ENCODE measurements around the gene ZC3H12A. TPM values are rescaled to one million over a fixed set of nuclear protein-coding genes. Genes with fewer than 3 reads are reported as not detected.
A peak's percentile ranks its signal among the peaks of the same experiment; 100 is the strongest.

Gene ZC3H12A
- total RNA-seq, 1 experiment from 2014 or later = 51.4 TPM

DNA sequence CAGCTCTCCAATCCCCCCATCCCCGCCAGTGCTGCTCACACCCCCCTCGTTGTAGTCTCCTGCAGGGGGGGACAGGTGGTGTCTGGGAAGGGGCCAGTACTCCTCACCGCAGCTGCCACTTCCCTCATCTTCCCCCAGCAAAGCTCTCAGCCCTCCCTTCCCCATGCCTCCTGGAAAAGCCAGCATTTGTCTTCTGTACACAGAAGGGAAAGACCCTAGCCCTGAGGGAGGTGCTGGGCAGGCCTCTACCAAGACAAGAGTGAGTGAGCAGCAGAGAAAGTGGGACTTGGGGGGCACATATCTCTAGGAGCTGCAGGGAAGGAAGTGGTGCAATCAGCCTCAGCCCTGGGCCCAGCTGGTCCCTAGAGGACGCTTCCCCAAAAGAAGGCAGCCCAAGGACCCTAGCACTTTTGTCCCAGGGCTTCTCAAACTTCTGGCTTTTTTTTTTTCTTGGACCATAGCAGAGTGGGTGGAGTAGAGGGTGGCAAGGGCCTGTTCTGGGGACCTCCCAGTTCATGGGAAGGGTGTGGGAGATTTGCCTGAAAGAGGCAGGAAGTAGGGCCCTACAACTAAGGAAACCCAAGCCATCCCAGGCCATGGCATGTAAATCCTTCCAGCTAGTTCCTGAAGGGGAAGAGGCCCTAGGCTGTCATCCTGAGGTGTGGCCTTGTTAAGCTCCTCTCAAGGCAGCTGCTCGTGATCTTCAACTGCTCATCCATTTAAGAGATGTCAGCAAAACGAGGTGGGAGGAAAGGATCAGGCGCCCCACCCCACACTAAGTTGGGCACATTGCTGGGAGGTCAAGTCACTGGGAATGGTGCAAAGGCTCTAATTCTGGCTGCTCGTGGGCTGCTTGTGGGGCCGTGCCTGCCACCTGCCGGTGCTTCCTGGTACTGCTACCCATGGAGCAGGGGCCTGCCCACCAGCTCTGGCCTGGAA is 12.6 kb downstream of the ZC3H12A start:
- DNase-seq (ENCODE audit: unreplicated experiment) = peak; percentile 86
- intact Hi-C loops (cut with micrococcal nuclease) = loop anchor here (1.0 kb wide), 1 partner anchor 32 kb away; no protein-coding TSS in a partner anchor
- peaks cover 72% of the 10 kb centered on the region for H3K36me3 Mint-ChIP-seq (ENCODE audit: insufficient read depth, unreplicated experiment)
- H3K27me3 Mint-ChIP-seq (ENCODE audit: insufficient read depth, unreplicated experiment) = no peaks in the 10 kb centered on the region
- H3K27ac Mint-ChIP-seq (ENCODE audit: low read depth, unreplicated experiment) = peak overlapping the region; percentile 37
- ChIA-PET POLR2A (interaction anchor here (0.6 to 4.7 kb wide), 17 partner anchors 10 to 193 kb away, joined by 3 to 138 read pairs (median 5); partner anchors contain the start of genes MEAF6 and ZC3H12A), CTCF (interaction anchor here (0.6 to 13.0 kb wide), 34 partner anchors 9 to 986 kb away, joined by 3 to 234 read pairs (median 4); partner anchors contain the start of genes MEAF6 and ZC3H12A)
- H3K9me3 Mint-ChIP-seq (ENCODE audit: unreplicated experiment) = no peaks in the 10 kb centered on the region
- TF ChIP-seq, protein P1, sequence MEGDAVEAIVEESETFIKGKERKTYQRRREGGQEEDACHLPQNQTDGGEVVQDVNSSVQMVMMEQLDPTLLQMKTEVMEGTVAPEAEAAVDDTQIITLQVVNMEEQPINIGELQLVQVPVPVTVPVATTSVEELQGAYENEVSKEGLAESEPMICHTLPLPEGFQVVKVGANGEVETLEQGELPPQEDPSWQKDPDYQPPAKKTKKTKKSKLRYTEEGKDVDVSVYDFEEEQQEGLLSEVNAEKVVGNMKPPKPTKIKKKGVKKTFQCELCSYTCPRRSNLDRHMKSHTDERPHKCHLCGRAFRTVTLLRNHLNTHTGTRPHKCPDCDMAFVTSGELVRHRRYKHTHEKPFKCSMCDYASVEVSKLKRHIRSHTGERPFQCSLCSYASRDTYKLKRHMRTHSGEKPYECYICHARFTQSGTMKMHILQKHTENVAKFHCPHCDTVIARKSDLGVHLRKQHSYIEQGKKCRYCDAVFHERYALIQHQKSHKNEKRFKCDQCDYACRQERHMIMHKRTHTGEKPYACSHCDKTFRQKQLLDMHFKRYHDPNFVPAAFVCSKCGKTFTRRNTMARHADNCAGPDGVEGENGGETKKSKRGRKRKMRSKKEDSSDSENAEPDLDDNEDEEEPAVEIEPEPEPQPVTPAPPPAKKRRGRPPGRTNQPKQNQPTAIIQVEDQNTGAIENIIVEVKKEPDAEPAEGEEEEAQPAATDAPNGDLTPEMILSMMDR (IDR thresholded peaks at IDR 0.05; ENCODE audit: unreplicated experiment) = peak; percentile 98
- H3K4me3 Mint-ChIP-seq (ENCODE audit: unreplicated experiment) = no peak overlapping the region
- no TSS peak for BruUV-seq (replicated peaks)
- H3K4me1 Mint-ChIP-seq (ENCODE audit: insufficient read depth, unreplicated experiment) = peaks cover 27% of the 10 kb centered on the region

DNA sequence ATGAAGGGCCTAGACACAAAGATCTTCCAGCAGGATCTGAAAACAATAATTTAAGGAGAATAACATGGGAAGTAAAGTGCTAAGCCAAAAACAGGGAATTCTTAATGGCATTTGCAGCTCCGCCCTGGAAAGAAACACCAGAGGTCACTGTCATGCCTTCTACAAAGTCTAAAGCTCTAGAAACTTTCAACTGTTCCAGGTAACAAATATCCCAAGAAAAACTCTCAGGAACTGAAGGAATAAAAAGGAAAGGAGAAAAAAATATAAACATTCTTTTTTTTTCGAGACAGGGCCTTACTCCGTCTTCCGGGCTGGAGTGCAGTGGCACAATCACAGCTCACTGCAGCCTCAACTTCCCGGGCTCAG is 13.2 kb downstream of the ZC3H12A start:
- DNase-seq (ENCODE audit: unreplicated experiment) = no peak
- Mint-ChIP-seq H3K36me3 (ENCODE audit: insufficient read depth, unreplicated experiment) (peaks cover 69% of the 10 kb centered on the region), H3K9me3 (ENCODE audit: unreplicated experiment) (no peaks in the 10 kb centered on the region), H3K4me3 (ENCODE audit: unreplicated experiment) (no peak overlapping the region), H3K4me1 (ENCODE audit: insufficient read depth, unreplicated experiment) (peaks cover 20% of the 10 kb centered on the region), H3K27me3 (ENCODE audit: insufficient read depth, unreplicated experiment) (no peaks in the 10 kb centered on the region), H3K27ac (ENCODE audit: low read depth, unreplicated experiment) (peak overlapping the region; percentile 37)
- intact Hi-C loops (cut with micrococcal nuclease) = loop anchor here (1.0 kb wide), 1 partner anchor 32 kb away; no protein-coding TSS in a partner anchor
- ChIA-PET CTCF (interaction anchor here (0.6 to 13.0 kb wide), 28 partner anchors 9 to 986 kb away, joined by 3 to 234 read pairs (median 5); partner anchors contain the start of genes MEAF6 and ZC3H12A), POLR2A (interaction anchor here (0.6 to 4.7 kb wide), 12 partner anchors 9 to 49 kb away, joined by 3 to 138 read pairs (median 5); partner anchors contain the start of genes MEAF6 and ZC3H12A)
- no TSS peak for BruUV-seq (replicated peaks)
- TF ChIP-seq, protein P1 (IDR thresholded peaks at IDR 0.05; ENCODE audit: unreplicated experiment) = no peak

DNA sequence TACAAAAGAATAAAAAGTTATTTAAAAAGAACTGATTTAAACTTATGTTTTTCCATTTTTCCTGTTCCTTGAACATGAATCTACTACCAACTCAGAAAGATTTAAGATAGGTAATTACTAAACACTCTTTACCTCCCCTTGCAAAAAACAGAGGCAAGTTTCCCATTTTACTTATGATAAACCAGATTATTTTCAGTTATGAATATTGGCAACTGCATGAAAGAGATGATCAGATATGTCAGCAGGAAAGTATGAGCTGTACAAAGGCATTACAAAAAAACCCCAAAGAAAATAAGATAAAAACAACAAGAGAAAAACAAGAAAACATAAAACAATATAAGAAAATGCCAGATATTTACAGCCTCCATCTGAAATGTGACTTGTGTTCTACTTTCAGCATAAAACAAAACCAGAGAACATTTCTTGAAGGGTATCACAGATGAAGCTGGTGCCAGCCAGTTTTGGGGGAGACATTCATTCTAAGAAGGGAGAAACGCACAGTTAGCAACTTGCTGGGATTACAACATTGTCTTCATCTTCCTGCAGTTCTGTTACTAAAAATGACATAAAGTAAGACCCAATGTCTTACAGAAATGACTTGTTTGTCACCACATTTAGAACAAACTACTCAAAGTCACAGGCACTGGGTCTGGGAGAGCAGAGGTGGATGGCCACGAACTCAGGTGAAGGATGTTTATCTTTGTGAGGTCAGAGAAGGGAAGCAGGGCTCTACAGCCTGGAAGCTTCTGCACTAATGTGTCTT is 19.1 kb downstream of the ZC3H12A start:
- TSS peak; percentile 53 for BruUV-seq (replicated peaks)
- TF ChIP-seq, protein P1 (IDR thresholded peaks at IDR 0.05; ENCODE audit: unreplicated experiment) = no peak
- Mint-ChIP-seq H3K36me3 (ENCODE audit: insufficient read depth, unreplicated experiment) (peaks cover 64% of the 10 kb centered on the region), H3K27ac (ENCODE audit: low read depth, unreplicated experiment) (no peak overlapping the region), H3K9me3 (ENCODE audit: unreplicated experiment) (no peaks in the 10 kb centered on the region), H3K4me1 (ENCODE audit: insufficient read depth, unreplicated experiment) (no peaks in the 10 kb centered on the region), H3K27me3 (ENCODE audit: insufficient read depth, unreplicated experiment) (no peaks in the 10 kb centered on the region), H3K4me3 (ENCODE audit: unreplicated experiment) (no peak overlapping the region)
- intact Hi-C loops (cut with micrococcal nuclease) = no loop called here
- POLR2A ChIA-PET = no interaction called here
- DNase-seq (ENCODE audit: unreplicated experiment) = no peak
- CTCF ChIA-PET = interaction anchor here (1.4 to 13.0 kb wide), 2 partner anchors 40 to 188 kb away, joined by 3 to 234 read pairs; no protein-coding TSS in a partner anchor
